Gastroesophageal sphincter (tissue), 3 donors: ENCODE measurements around the gene ATP8A1.

Source experiments
- POLR2AphosphoS5 ChIP-seq: sonication (generic); formaldehyde crosslinking; IDR thresholded peaks from one replicate; pipeline ENCODE4 v1.6.1; 2017; ENCODE audit warnings: antibody characterized with exemption
- TF ChIP-seq, protein P1 (sequence below), 4 experiments: fragments of 200-600 bp in 2 of 4; fragments of 450-650 bp in 2 of 4; sonication (generic) in 1 of 4; IDR thresholded peaks; one replicate each; pipeline ENCODE4 v1.5.1; 2017 to 2019; ENCODE audit warnings: antibody characterized with exemption in 4 of 4, mild to moderate bottlenecking in 2 of 4, moderate library complexity in 2 of 4

DNA sequence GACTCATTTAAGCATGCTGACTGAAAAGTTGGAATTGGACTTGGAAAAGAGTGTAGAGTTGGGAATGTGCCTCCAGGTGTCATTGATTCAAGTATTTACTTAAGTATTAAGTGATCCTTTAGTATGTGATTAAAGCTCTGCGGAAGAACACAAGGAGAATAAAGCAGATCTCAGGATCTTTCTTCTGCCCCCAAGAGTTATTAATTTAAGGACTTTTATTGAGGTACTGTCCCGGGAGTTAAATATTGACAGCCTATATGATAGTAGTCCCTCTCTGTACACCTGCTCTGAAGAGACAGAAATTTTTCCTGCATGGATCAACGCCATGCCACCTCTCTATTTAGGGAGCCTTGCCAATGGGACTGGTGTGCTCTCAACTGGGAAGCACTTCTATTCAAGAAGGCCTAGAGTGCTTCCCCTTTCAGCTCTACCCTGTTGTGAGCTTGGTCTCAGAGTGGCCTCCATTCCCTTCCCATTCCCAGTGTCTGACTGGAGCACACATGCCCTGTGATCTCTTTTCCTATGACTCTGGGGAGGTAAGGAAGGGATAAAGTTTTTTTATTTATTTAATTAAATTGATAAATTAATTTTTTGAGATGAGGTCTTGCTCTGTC, 183.7 kb downstream of the ATP8A1 start:
- TF ChIP-seq, protein P1, sequence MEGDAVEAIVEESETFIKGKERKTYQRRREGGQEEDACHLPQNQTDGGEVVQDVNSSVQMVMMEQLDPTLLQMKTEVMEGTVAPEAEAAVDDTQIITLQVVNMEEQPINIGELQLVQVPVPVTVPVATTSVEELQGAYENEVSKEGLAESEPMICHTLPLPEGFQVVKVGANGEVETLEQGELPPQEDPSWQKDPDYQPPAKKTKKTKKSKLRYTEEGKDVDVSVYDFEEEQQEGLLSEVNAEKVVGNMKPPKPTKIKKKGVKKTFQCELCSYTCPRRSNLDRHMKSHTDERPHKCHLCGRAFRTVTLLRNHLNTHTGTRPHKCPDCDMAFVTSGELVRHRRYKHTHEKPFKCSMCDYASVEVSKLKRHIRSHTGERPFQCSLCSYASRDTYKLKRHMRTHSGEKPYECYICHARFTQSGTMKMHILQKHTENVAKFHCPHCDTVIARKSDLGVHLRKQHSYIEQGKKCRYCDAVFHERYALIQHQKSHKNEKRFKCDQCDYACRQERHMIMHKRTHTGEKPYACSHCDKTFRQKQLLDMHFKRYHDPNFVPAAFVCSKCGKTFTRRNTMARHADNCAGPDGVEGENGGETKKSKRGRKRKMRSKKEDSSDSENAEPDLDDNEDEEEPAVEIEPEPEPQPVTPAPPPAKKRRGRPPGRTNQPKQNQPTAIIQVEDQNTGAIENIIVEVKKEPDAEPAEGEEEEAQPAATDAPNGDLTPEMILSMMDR (IDR thresholded peaks at IDR 0.05), result no peak
- TF ChIP-seq POLR2AphosphoS5, result no peak
